Stimulated activated CD4-positive, alpha-beta T cell treated with anti-CD3 and anti-CD28 coated beads, Interleukin-1b, Interleukin-23, amount 100 ng/mL, for 1 hour (primary cell): ENCODE measurements around the gene WFDC5.
A peak's percentile ranks its signal among the peaks of the same experiment; 100 is the strongest.

Experiments
- DNase-seq, 2 donors: peaks; one replicate each; pipeline ENCODE4 v3.0.0-alpha.2; 2020; ENCODE audit warnings: low read depth in 2 of 2

Gene WFDC5

GRCh38 chr20:45115386-45115774, 406 bp upstream of the WFDC5 start:
- DNase-seq, result no peak

GRCh38 chr20:45113865-45114264, 1.1 kb downstream of the WFDC5 start:
- DNase-seq, result no peak

GRCh38 chr20:45112754-45113153, 2.2 kb downstream of the WFDC5 start:
- no peak for DNase-seq

GRCh38 chr20:45111799-45112471, 3.0 kb downstream of the WFDC5 start:
- DNase-seq, result no peak

- no peak for DNase-seq
These were observed 3.7 kb downstream of the WFDC5 start for GRCh38 chr20:45111285-45111684.

- DNase-seq, result no peak
These were observed 4.7 kb downstream of the WFDC5 start for GRCh38 chr20:45110301-45110700.

- no peak for DNase-seq
These were observed 5.3 kb downstream of the WFDC5 start for GRCh38 chr20:45109634-45110033.

GRCh38 chr20:45105317-45105716, 9.7 kb downstream of the WFDC5 start:
- DNase-seq, result no peak

- DNase-seq, result no peak
These were observed 10.2 kb downstream of the WFDC5 start for GRCh38 chr20:45104786-45105185.

- no peak for DNase-seq
These were observed 11.9 kb downstream of the WFDC5 start for GRCh38 chr20:45103072-45103471.

GRCh38 chr20:45101333-45101850, 13.6 kb downstream of the WFDC5 start:
- DNase-seq, result no peak

- no peak for DNase-seq
These were observed 14.3 kb downstream of the WFDC5 start, which contains the start of gene KCNS1 for GRCh38 chr20:45100563-45101245. TSS of gene KCNS1 (minus strand) at chr20:45101127. CDS start at chr20:45099236, 1,891 bp downstream.

GRCh38 chr20:45098103-45098773, 16.7 kb downstream of the WFDC5 start:
- no peak for DNase-seq

GRCh38 chr20:45097485-45098102, 17.4 kb downstream of the WFDC5 start:
- no peak for DNase-seq

GRCh38 chr20:45096781-45097180, 18.2 kb downstream of the WFDC5 start:
- DNase-seq, result no peak

GRCh38 chr20:45095805-45096238, 19.2 kb downstream of the WFDC5 start:
- DNase-seq, result peak; percentile 17 to 23

GRCh38 chr20:45094864-45095574, 20.0 kb downstream of the WFDC5 start:
- DNase-seq, result no peak

GRCh38 chr20:45094201-45094600, 20.8 kb downstream of the WFDC5 start:
- DNase-seq, result no peak

- DNase-seq, result no peak
These were observed 22.1 kb downstream of the WFDC5 start for GRCh38 chr20:45092898-45093297.

GRCh38 chr20:45091366-45091765, 23.6 kb downstream of the WFDC5 start:
- no peak for DNase-seq

GRCh38 chr20:45090481-45090880, 24.5 kb downstream of the WFDC5 start:
- no peak for DNase-seq
